Endodermal cell (in vitro differentiated cells): ENCODE results near the gene MARK3. TPM values are rescaled to one million over a fixed set of nuclear protein-coding genes. Genes with fewer than 3 reads are reported as not detected.
A peak's percentile ranks its signal among the peaks of the same experiment; 100 is the strongest.

Experiments used
- DNase-seq: peaks from one replicate; pipeline ENCODE4 v3.0.0-alpha.2; 2017
- H3K27ac ChIP-seq: 2 replicates; pipeline ENCODE4 v1.5.1; 2013; ENCODE audit warnings: mild to moderate bottlenecking, low read depth, low read length, moderate library complexity
- H3K27me3 ChIP-seq: 2 replicates; pipeline ENCODE4 v1.6.1; 2013; ENCODE audit warnings: mild to moderate bottlenecking, low read length, moderate library complexity; ENCODE audit not compliant: insufficient read depth, control insufficient read depth, poor library complexity, severe bottlenecking
- H3K36me3 ChIP-seq: 2 replicates; pipeline ENCODE4 v1.7.0; 2013; ENCODE audit warnings: mild to moderate bottlenecking, low read length, moderate library complexity; ENCODE audit not compliant: control insufficient read depth, insufficient read depth
- H3K4me1 ChIP-seq: one replicate; pipeline ENCODE4 v1.7.0; 2013; ENCODE audit warnings: low read length; ENCODE audit not compliant: control insufficient read depth, insufficient read depth
- H3K4me3 ChIP-seq: 2 replicates; pipeline ENCODE4 v1.5.1; 2013; ENCODE audit warnings: mild to moderate bottlenecking, low read length, moderate library complexity
- H3K9ac ChIP-seq: 2 replicates; pipeline ENCODE4 v1.6.1; 2013; ENCODE audit warnings: mild to moderate bottlenecking, low read length, moderate library complexity; ENCODE audit not compliant: poor library complexity, severe bottlenecking; ENCODE audit errors: extremely low read depth
- H3K9me3 ChIP-seq: 2 replicates; pipeline ENCODE4 v1.6.1; 2013; ENCODE audit warnings: mild to moderate bottlenecking, low read length, moderate library complexity; ENCODE audit not compliant: control insufficient read depth
- H3K27ac Mint-ChIP-seq: 2 replicates; pipeline ENCODE4 v1.8.0; 2020; ENCODE audit warnings: mixed read lengths
- H3K27me3 Mint-ChIP-seq: 2 replicates; pipeline ENCODE4 v1.8.0; 2021; ENCODE audit warnings: mild to moderate bottlenecking, mixed read lengths; ENCODE audit not compliant: insufficient read depth
- H3K36me3 Mint-ChIP-seq: 2 replicates; pipeline ENCODE4 v1.8.0; 2020; ENCODE audit warnings: low read depth, mixed read lengths
- H3K4me1 Mint-ChIP-seq: 2 replicates; pipeline ENCODE4 v1.8.0; 2020; ENCODE audit warnings: mixed read lengths
- H3K4me3 Mint-ChIP-seq: 2 replicates; pipeline ENCODE4 v1.8.0; 2020; ENCODE audit warnings: mild to moderate bottlenecking, moderate library complexity, mixed read lengths
- H3K9me3 Mint-ChIP-seq: 2 replicates; pipeline ENCODE4 v1.8.0; 2020; ENCODE audit warnings: mild to moderate bottlenecking, mixed read lengths
- CTCF ChIP-seq: fragments of 200-600 bp; sonication (generic); conservative IDR thresholded peaks from 2 replicates; pipeline ENCODE4 v1.5.0; 2021; ENCODE audit warnings: antibody characterized with exemption, mild to moderate bottlenecking
- WGBS, 2 experiments: methylation state at CpG; one replicate each; pipeline versions ENCODE4 v1.1.5 to v1.1.7; 2013; ENCODE audit warnings: missing lambda C conversion rate in 2 of 2, mixed read lengths in 1 of 2; ENCODE audit not compliant: insufficient coverage in 1 of 2, insufficient read length in 1 of 2; 5-methylcytosine and 5-hydroxymethylcytosine counted together
- total RNA-seq, 2 donors: library from RNA; stranded (reverse); fragmentation: NEBNext Ultra II Directional in 1 of 2; extraction: Animal tissue kit (Norgen Biotek cat#: 25700) in 1 of 2; gene quantifications; 2 replicates in 1 of 2; 3 replicates in 1 of 2; pipeline ENCODE4 v1.2.1, GENCODE V29; 2021

MARK3 gene
- total RNA-seq, 2 donors from 2014 or later, result 95.8 to 106 TPM

- Histone ChIP-seq H3K4me1 (peaks cover 11% of the 10 kb centered on the region), H3K27ac (peak overlapping the region; percentile 38), H3K27me3 (no peaks in the 10 kb centered on the region), H3K9me3 (no peaks in the 10 kb centered on the region), H3K36me3 (no peaks in the 10 kb centered on the region), H3K9ac (no peak overlapping the region), H3K4me3 (no peak overlapping the region)
- no peaks in the 10 kb centered on the region for H3K27me3 Mint-ChIP-seq
- no peaks in the 10 kb centered on the region for H3K9me3 Mint-ChIP-seq
- H3K4me3 Mint-ChIP-seq, result no peak overlapping the region
- WGBS, 2 experiments, result 87 to 91% methylated on average over 15 to 29 of the region's 29 CpGs
- no peaks in the 10 kb centered on the region for H3K36me3 Mint-ChIP-seq
- no peak overlapping the region for H3K27ac Mint-ChIP-seq
- DNase-seq, result no peak
- no peaks in the 10 kb centered on the region for H3K4me1 Mint-ChIP-seq
- no peak for TF ChIP-seq CTCF
Measured at GRCh38 chr14:103545219-103545914, 160.2 kb downstream of the MARK3 start.

- Mint-ChIP-seq H3K4me3 (no peak overlapping the region), H3K36me3 (no peaks in the 10 kb centered on the region), H3K9me3 (no peaks in the 10 kb centered on the region), H3K4me1 (no peaks in the 10 kb centered on the region), H3K27ac (no peak overlapping the region), H3K27me3 (no peaks in the 10 kb centered on the region)
- no peak for TF ChIP-seq CTCF
- no peaks in the 10 kb centered on the region for H3K27me3 ChIP-seq
- no peak overlapping the region for H3K4me3 ChIP-seq
- peak overlapping the region; percentile 38 for H3K27ac ChIP-seq
- peaks cover 11% of the 10 kb centered on the region for H3K4me1 ChIP-seq
- WGBS, 2 experiments, result 87 to 88% methylated on average over 15 to 27 of the region's 27 CpGs
- no peaks in the 10 kb centered on the region for H3K9me3 ChIP-seq
- no peaks in the 10 kb centered on the region for H3K36me3 ChIP-seq
- DNase-seq, result no peak
- no peak overlapping the region for H3K9ac ChIP-seq
Measured at GRCh38 chr14:103545915-103546651, 160.9 kb downstream of the MARK3 start.

GRCh38 chr14:103546652-103547454, 161.6 kb downstream of the MARK3 start:
- no peak overlapping the region for H3K27ac ChIP-seq
- Mint-ChIP-seq H3K9me3 (no peaks in the 10 kb centered on the region), H3K4me3 (no peak overlapping the region), H3K27me3 (no peaks in the 10 kb centered on the region), H3K36me3 (no peaks in the 10 kb centered on the region), H3K27ac (no peak overlapping the region), H3K4me1 (no peaks in the 10 kb centered on the region)
- peak; percentile 96 for DNase-seq
- H3K9ac ChIP-seq, result no peak overlapping the region
- H3K36me3 ChIP-seq, result no peaks in the 10 kb centered on the region
- H3K27me3 ChIP-seq, result no peaks in the 10 kb centered on the region
- no peaks in the 10 kb centered on the region for H3K9me3 ChIP-seq
- WGBS, 2 experiments, result 31 to 41% methylated on average over 14 to 21 of the region's 21 CpGs
- TF ChIP-seq CTCF, result peak; percentile 97
- H3K4me3 ChIP-seq, result no peak overlapping the region
- peaks cover 11% of the 10 kb centered on the region for H3K4me1 ChIP-seq
